ENCODE measurements around the gene IL25. TPM values are rescaled to one million over a fixed set of nuclear protein-coding genes. Genes with fewer than 3 reads are reported as not detected.

Gene IL25
- total and polyA plus RNA-seq, 10 of the 15 experiments (the other 5 are each of a cell fraction or from before 2014, with no cell fraction given) = not detected

DNA sequence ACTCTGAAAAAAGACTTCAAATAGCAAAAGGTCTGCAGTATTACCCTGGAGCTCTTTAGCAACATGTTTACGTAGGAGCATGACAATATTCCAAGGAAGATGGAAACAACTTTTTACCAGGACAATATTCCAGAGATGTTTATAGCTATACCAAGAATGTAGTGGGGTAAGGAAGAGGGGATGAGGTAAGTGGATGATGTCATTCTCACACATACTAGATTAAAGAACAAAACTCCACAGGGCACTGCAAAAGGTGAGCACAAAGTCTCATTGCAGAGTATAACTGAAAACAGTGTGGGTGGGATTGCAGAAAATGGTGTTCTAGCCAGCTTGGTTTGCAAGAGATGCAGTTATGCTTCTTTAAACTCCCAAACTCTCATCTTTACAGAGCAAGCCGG is 12.6 kb downstream of the IL25 start:
- ChIA-PET SMC1A (ENCODE audit: uncharacterized antibody, unreplicated experiment) (no interaction called here), RAD21 (ENCODE audit: unreplicated experiment) (no interaction called here), POLR2A (no interaction called here), CTCF (interaction anchor here (0.6 kb wide), 1 partner anchor 425 kb away, joined by 4 read pairs; no protein-coding TSS in a partner anchor)
- WGBS (ENCODE audit: insufficient coverage, insufficient replicate concordance, low lambda C conversion rate, missing lambda C conversion rate) = 35% methylated on average over 2 of the region's 2 CpGs
- in situ Hi-C loops (cut with MboI) = no loop called here
- H3K36me3 ChIP-seq (ENCODE audit: control insufficient read depth in 2 of 2, insufficient read depth in 2 of 2, low read length in 1 of 2) = no peaks in the 10 kb centered on the region
- no peaks in the 10 kb centered on the region for H3K4me1 ChIP-seq (ENCODE audit: control insufficient read depth, insufficient read depth, low read length)
- no peaks in the 10 kb centered on the region; a peak in 2 of 4 replicates for H3K27me3 ChIP-seq (replicated peaks in 1 of 2; ENCODE audit: control insufficient read depth in 2 of 2, insufficient read depth in 2 of 2, low read length in 1 of 2)
- no peaks in the 10 kb centered on the region for H3K9me3 ChIP-seq (replicated peaks; ENCODE audit: control insufficient read depth, insufficient read depth, low read length)
- H3K9ac ChIP-seq (ENCODE audit: control insufficient read depth, insufficient read depth, low read length) = no peak overlapping the region
- H3K4me3 ChIP-seq = no peak overlapping the region
- no peaks in the 10 kb centered on the region for H4K20me1 ChIP-seq (ENCODE audit: control insufficient read depth, insufficient read depth)
- H3K4me2 ChIP-seq (ENCODE audit: control insufficient read depth, insufficient read depth) = no peak overlapping the region
- intact Hi-C loops (cut with micrococcal nuclease; ENCODE audit: unreplicated experiment) = no loop called here
- H2AFZ ChIP-seq (ENCODE audit: control insufficient read depth, low read depth, low read length) = no peak overlapping the region
- H3K27ac ChIP-seq (ENCODE audit: control insufficient read depth, insufficient read depth) = no peak overlapping the region
- DNase-seq (ENCODE audit: low read depth, low spot score) (no peak), FAIRE-seq (no peak), ATAC-seq (no peak)
- TF ChIP-seq POLR2AphosphoS5 (IDR thresholded peaks at IDR 0.05; ENCODE audit: low read length) (no peak), MEF2A (IDR thresholded peaks at IDR 0.05; ENCODE audit: insufficient read depth, low read depth, low read length) (no peak), PAX5 (IDR thresholded peaks at IDR 0.05; ENCODE audit: borderline replicate concordance, low read depth, low read length) (no peak), WRNIP1 (IDR thresholded peaks at IDR 0.05; ENCODE audit: borderline replicate concordance, low read depth, low read length) (no peak), KDM1A (IDR thresholded peaks at IDR 0.05; ENCODE audit: borderline replicate concordance) (no peak), SREBF2 (IDR thresholded peaks at IDR 0.05; ENCODE audit: low read length) (no peak), KAT2A (conservative IDR thresholded peaks at IDR 0.05; ENCODE audit: control insufficient read depth, low read depth, low read length) (no peak), CREB1 (IDR thresholded peaks at IDR 0.05; ENCODE audit: low read depth) (no peak)
- TF ChIP-seq, protein P1, sequence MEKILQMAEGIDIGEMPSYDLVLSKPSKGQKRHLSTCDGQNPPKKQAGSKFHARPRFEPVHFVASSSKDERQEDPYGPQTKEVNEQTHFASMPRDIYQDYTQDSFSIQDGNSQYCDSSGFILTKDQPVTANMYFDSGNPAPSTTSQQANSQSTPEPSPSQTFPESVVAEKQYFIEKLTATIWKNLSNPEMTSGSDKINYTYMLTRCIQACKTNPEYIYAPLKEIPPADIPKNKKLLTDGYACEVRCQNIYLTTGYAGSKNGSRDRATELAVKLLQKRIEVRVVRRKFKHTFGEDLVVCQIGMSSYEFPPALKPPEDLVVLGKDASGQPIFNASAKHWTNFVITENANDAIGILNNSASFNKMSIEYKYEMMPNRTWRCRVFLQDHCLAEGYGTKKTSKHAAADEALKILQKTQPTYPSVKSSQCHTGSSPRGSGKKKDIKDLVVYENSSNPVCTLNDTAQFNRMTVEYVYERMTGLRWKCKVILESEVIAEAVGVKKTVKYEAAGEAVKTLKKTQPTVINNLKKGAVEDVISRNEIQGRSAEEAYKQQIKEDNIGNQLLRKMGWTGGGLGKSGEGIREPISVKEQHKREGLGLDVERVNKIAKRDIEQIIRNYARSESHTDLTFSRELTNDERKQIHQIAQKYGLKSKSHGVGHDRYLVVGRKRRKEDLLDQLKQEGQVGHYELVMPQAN (conservative IDR thresholded peaks at IDR 0.05) = no peak
- TF ChIP-seq, protein P2, sequence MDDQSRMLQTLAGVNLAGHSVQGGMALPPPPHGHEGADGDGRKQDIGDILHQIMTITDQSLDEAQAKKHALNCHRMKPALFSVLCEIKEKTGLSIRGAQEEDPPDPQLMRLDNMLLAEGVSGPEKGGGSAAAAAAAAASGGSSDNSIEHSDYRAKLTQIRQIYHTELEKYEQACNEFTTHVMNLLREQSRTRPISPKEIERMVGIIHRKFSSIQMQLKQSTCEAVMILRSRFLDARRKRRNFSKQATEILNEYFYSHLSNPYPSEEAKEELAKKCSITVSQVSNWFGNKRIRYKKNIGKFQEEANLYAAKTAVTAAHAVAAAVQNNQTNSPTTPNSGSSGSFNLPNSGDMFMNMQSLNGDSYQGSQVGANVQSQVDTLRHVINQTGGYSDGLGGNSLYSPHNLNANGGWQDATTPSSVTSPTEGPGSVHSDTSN (IDR thresholded peaks at IDR 0.05; ENCODE audit: insufficient replicate concordance, low read depth, low read length) = no peak
- TF ChIP-seq, protein P3, sequence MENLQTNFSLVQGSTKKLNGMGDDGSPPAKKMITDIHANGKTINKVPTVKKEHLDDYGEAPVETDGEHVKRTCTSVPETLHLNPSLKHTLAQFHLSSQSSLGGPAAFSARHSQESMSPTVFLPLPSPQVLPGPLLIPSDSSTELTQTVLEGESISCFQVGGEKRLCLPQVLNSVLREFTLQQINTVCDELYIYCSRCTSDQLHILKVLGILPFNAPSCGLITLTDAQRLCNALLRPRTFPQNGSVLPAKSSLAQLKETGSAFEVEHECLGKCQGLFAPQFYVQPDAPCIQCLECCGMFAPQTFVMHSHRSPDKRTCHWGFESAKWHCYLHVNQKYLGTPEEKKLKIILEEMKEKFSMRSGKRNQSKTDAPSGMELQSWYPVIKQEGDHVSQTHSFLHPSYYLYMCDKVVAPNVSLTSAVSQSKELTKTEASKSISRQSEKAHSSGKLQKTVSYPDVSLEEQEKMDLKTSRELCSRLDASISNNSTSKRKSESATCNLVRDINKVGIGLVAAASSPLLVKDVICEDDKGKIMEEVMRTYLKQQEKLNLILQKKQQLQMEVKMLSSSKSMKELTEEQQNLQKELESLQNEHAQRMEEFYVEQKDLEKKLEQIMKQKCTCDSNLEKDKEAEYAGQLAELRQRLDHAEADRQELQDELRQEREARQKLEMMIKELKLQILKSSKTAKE (IDR thresholded peaks at IDR 0.05; ENCODE audit: low read depth, poor library complexity, severe bottlenecking) = no peak
- BruUV-seq (replicated peaks) = no TSS peak
- no peaks in the 10 kb centered on the region for H3K79me2 ChIP-seq (ENCODE audit: control insufficient read depth, insufficient read depth, low read length)

Data from GM12878 (cell line).